Neuronal stem cell (in vitro differentiated cells): ENCODE data around the gene NPAS3.

Experiments used
- DNase-seq: peaks from one replicate; pipeline ENCODE4 v3.0.0-alpha.2; 2013; ENCODE audit warnings: low spot score
- H2AFZ ChIP-seq: one replicate; pipeline ENCODE4 v1.6.1; 2013; ENCODE audit warnings: mild to moderate bottlenecking, low read length, inconsistent platforms
- H2AK5ac ChIP-seq: 2 replicates; pipeline ENCODE4 v1.6.1; 2013; ENCODE audit warnings: low read depth, mild to moderate bottlenecking, inconsistent platforms, low read length, moderate library complexity, mixed read lengths
- H2BK120ac ChIP-seq: 2 replicates; pipeline ENCODE4 v1.6.1; 2013; ENCODE audit warnings: low read depth, mild to moderate bottlenecking, inconsistent platforms, low read length, moderate library complexity, mixed read lengths
- H2BK12ac ChIP-seq: one replicate; pipeline ENCODE4 v1.6.1; 2013; ENCODE audit warnings: low read length, inconsistent platforms
- H2BK15ac ChIP-seq: 2 replicates; pipeline ENCODE4 v1.6.1; 2013; ENCODE audit warnings: mild to moderate bottlenecking, low read length, inconsistent platforms, mixed read lengths
- H2BK5ac ChIP-seq: one replicate; pipeline ENCODE4 v1.6.1; 2013; ENCODE audit warnings: inconsistent platforms, mild to moderate bottlenecking, low read length, moderate library complexity
- H3K14ac ChIP-seq: one replicate; pipeline ENCODE4 v1.6.1; 2013; ENCODE audit warnings: low read length, inconsistent platforms
- H3K18ac ChIP-seq: 2 replicates; pipeline ENCODE4 v1.6.1; 2013; ENCODE audit warnings: low read length, inconsistent platforms
- H3K23ac ChIP-seq: 2 replicates; pipeline ENCODE4 v1.6.1; 2013; ENCODE audit warnings: low read depth, mild to moderate bottlenecking, mixed read lengths, low read length, inconsistent platforms; ENCODE audit not compliant: poor library complexity
- H3K27ac ChIP-seq: replicated peaks from 3 replicates; pipeline ENCODE4 v1.5.1; 2013; ENCODE audit warnings: low read length, inconsistent platforms
- H3K27me3 ChIP-seq, 3 experiments: 2 replicates each; pipeline ENCODE4 v1.6.1; 2013; ENCODE audit warnings: low read length in 3 of 3, mild to moderate bottlenecking in 2 of 3, inconsistent platforms in 1 of 3, low read depth in 1 of 3, mixed read lengths in 1 of 3, moderate library complexity in 1 of 3; ENCODE audit not compliant: control insufficient read depth in 3 of 3, insufficient read depth in 3 of 3
- H3K36me3 ChIP-seq, 2 donors: replicated peaks in 1 of 2; 2 replicates each; pipeline ENCODE4 v1.6.1; 2013; ENCODE audit warnings: low read length in 2 of 2; ENCODE audit not compliant: control insufficient read depth in 2 of 2, insufficient read depth in 2 of 2
- H3K4ac ChIP-seq: 2 replicates; pipeline ENCODE4 v1.6.1; 2013; ENCODE audit warnings: inconsistent platforms, mild to moderate bottlenecking, low read length, moderate library complexity
- H3K4me1 ChIP-seq, 2 donors: 1 replicate in 1 of 2; 2 replicates in 1 of 2; pipeline ENCODE4 v1.6.1; 2013; ENCODE audit warnings: low read length in 2 of 2, low read depth in 1 of 2; ENCODE audit not compliant: control insufficient read depth in 2 of 2, insufficient read depth in 1 of 2
- H3K4me2 ChIP-seq: one replicate; pipeline ENCODE4 v1.6.1; 2013; ENCODE audit warnings: mild to moderate bottlenecking, low read length, inconsistent platforms; ENCODE audit not compliant: insufficient read depth, poor library complexity, severe bottlenecking
- H3K4me3 ChIP-seq, 2 donors: 2 replicates each; pipeline ENCODE4 v1.5.1; 2013; ENCODE audit warnings: low read length in 2 of 2, mild to moderate bottlenecking in 2 of 2, inconsistent platforms in 1 of 2, moderate library complexity in 1 of 2
- H3K79me1 ChIP-seq: one replicate; pipeline ENCODE4 v1.6.1; 2013; ENCODE audit warnings: low read depth, mild to moderate bottlenecking, inconsistent platforms, low read length, moderate library complexity
- H3K9ac ChIP-seq: one replicate; pipeline ENCODE4 v1.6.1; 2013; ENCODE audit warnings: mild to moderate bottlenecking, low read depth, low read length, inconsistent platforms; ENCODE audit not compliant: poor library complexity
- H3K9me3 ChIP-seq, 2 donors: replicated peaks in 1 of 2; 2 replicates each; pipeline versions ENCODE3 to v1.6.1; 2013; ENCODE audit warnings: low read length in 2 of 2, mild to moderate bottlenecking in 2 of 2, inconsistent platforms in 1 of 2, low read depth in 1 of 2, mixed read lengths in 1 of 2, moderate library complexity in 1 of 2; ENCODE audit not compliant: control insufficient read depth in 2 of 2, insufficient read depth in 1 of 2
- H4K8ac ChIP-seq: one replicate; pipeline ENCODE4 v1.6.1; 2013; ENCODE audit warnings: low read depth, mild to moderate bottlenecking, inconsistent platforms, low read length, moderate library complexity
- H4K91ac ChIP-seq: one replicate; pipeline ENCODE4 v1.6.1; 2013; ENCODE audit warnings: low read length, low read depth, mild to moderate bottlenecking, inconsistent platforms; ENCODE audit not compliant: poor library complexity
- WGBS, 2 donors: extraction: QIAGEN DNeasy Blood & Tissue Kit; methylation state at CpG; one replicate each; pipeline ENCODE4 v1.1.7; 2013; ENCODE audit warnings: missing lambda C conversion rate in 2 of 2, mixed read lengths in 1 of 2; ENCODE audit not compliant: insufficient read length in 2 of 2, insufficient replicate concordance in 1 of 2; ENCODE audit errors: extremely low coverage in 2 of 2; 5-methylcytosine and 5-hydroxymethylcytosine counted together

NPAS3 gene

GRCh38 chr14:33451211-33451610, 512.5 kb downstream of the NPAS3 start:
- Histone ChIP-seq H3K4me2 (no peak overlapping the region), H3K18ac (no peak overlapping the region), H2BK120ac (no peak overlapping the region), H3K4me1 (peaks cover 4 to 6% of the 10 kb centered on the region in 2 donors), H2BK15ac (no peak overlapping the region), H2BK12ac (no peak overlapping the region), H4K91ac (no peak overlapping the region), H3K27me3 (no peaks in the 10 kb centered on the region), H3K4me3 (no peak overlapping the region), H3K9ac (no peak overlapping the region), H2BK5ac (no peak overlapping the region), H3K4ac (no peak overlapping the region), H3K36me3 (peaks cover 0 to 3% of the 10 kb centered on the region in 2 donors), H2AK5ac (no peak overlapping the region), H3K23ac (no peak overlapping the region), H2AFZ (no peak overlapping the region), H3K79me1 (no peaks in the 10 kb centered on the region), H4K8ac (no peak overlapping the region), H3K14ac (no peak overlapping the region), H3K27ac (no peak overlapping the region), H3K9me3 (no peaks in the 10 kb centered on the region)
- WGBS, 2 donors, result no CpG with 5 or more reads among the region's 3 CpGs
- DNase-seq, result no peak

GRCh38 chr14:33452995-33453394, 514.3 kb downstream of the NPAS3 start:
- Histone ChIP-seq H3K4me3 (no peak overlapping the region), H3K14ac (no peak overlapping the region), H2BK120ac (no peak overlapping the region), H2AFZ (no peak overlapping the region), H3K9ac (no peak overlapping the region), H3K4me1 (peaks cover 4 to 6% of the 10 kb centered on the region in 2 donors), H3K23ac (no peak overlapping the region), H3K36me3 (peaks cover 0 to 3% of the 10 kb centered on the region in 2 donors), H2BK15ac (no peak overlapping the region), H2BK5ac (no peak overlapping the region), H2AK5ac (no peak overlapping the region), H3K27me3 (no peaks in the 10 kb centered on the region), H3K4ac (no peak overlapping the region), H3K79me1 (no peaks in the 10 kb centered on the region), H3K4me2 (no peak overlapping the region), H4K91ac (no peak overlapping the region), H3K27ac (no peak overlapping the region), H3K18ac (no peak overlapping the region), H3K9me3 (no peaks in the 10 kb centered on the region), H2BK12ac (no peak overlapping the region), H4K8ac (no peak overlapping the region)
- no CpG with 5 or more reads among the region's 3 CpGs for WGBS, 2 donors
- no peak for DNase-seq

- Histone ChIP-seq H3K18ac (no peak overlapping the region), H3K36me3 (peaks cover 0 to under 1% of the 10 kb centered on the region in 2 donors), H2BK5ac (no peak overlapping the region), H3K4ac (no peak overlapping the region), H2BK15ac (no peak overlapping the region), H3K4me3 (no peak overlapping the region), H3K23ac (no peak overlapping the region), H3K27ac (no peak overlapping the region), H2AK5ac (no peak overlapping the region), H3K79me1 (no peaks in the 10 kb centered on the region), H2BK120ac (no peak overlapping the region), H3K9me3 (no peaks in the 10 kb centered on the region), H2AFZ (no peak overlapping the region), H3K14ac (no peak overlapping the region), H3K9ac (no peak overlapping the region), H3K4me1 (peaks cover 4 to 6% of the 10 kb centered on the region in 2 donors), H3K4me2 (no peak overlapping the region), H4K91ac (no peak overlapping the region), H3K27me3 (no peaks in the 10 kb centered on the region), H2BK12ac (no peak overlapping the region), H4K8ac (no peak overlapping the region)
- WGBS, 2 donors, result no CpG with 5 or more reads among the region's 1 CpG
- no peak for DNase-seq
Observed at GRCh38 chr14:33454022-33454595, 515.4 kb downstream of the NPAS3 start.

GRCh38 chr14:33454707-33455106, 516.0 kb downstream of the NPAS3 start:
- peak overlapping the region; percentile 1 for H3K18ac ChIP-seq
- H3K27me3 ChIP-seq, result no peaks in the 10 kb centered on the region
- no peaks in the 10 kb centered on the region for H3K79me1 ChIP-seq
- H3K27ac ChIP-seq, result no peak overlapping the region
- no peak for DNase-seq
- H4K91ac ChIP-seq, result no peak overlapping the region
- H3K23ac ChIP-seq, result no peak overlapping the region
- H3K4ac ChIP-seq, result no peak overlapping the region
- no peaks in the 10 kb centered on the region for H3K9me3 ChIP-seq
- no peak overlapping the region for H2BK5ac ChIP-seq
- H3K4me2 ChIP-seq, result no peak overlapping the region
- no peak overlapping the region for H4K8ac ChIP-seq
- WGBS, 2 donors, result no CpG with 5 or more reads among the region's 7 CpGs
- H3K4me1 ChIP-seq, result peaks cover 4 to 6% of the 10 kb centered on the region in 2 donors
- no peak overlapping the region for H2BK120ac ChIP-seq
- H3K9ac ChIP-seq, result no peak overlapping the region
- no peak overlapping the region for H2BK12ac ChIP-seq
- H2AFZ ChIP-seq, result no peak overlapping the region
- no peaks in the 10 kb centered on the region for H3K36me3 ChIP-seq
- H2AK5ac ChIP-seq, result no peak overlapping the region
- no peak overlapping the region for H3K14ac ChIP-seq
- H2BK15ac ChIP-seq, result no peak overlapping the region
- H3K4me3 ChIP-seq, result no peak overlapping the region
